H1 (cell line): ENCODE data around the gene ASB8. TPM values are rescaled to one million over a fixed set of nuclear protein-coding genes. Genes with fewer than 3 reads are reported as not detected.
A peak's percentile ranks its signal among the peaks of the same experiment; 100 is the strongest.

Source experiments
- CTCF ChIA-PET: fragments of 300-600 bp; sonication (Branson Sonifier 250); formaldehyde crosslinking; loops from one replicate; lab custom pipeline; 2021; ENCODE audit not compliant: partially characterized antibody; lab: Charles Lee
- POLR2A ChIA-PET: fragments of 300-600 bp; sonication (Branson Sonifier 250); formaldehyde crosslinking; loops from one replicate; lab custom pipeline; 2021; ENCODE audit warnings: inconsistent platforms; ENCODE audit not compliant: partially characterized antibody; lab: Charles Lee
- DNase-seq, 2 experiments: peaks; one replicate each; pipeline versions ENCODE4 v3.0.0 to v3.0.0-alpha.2; 2010 to 2022; ENCODE audit warnings: low spot score in 2 of 2, low read depth in 1 of 2, mixed read lengths in 1 of 2
- FAIRE-seq: peaks from 2 replicates; lab custom pipeline; 2011; peaks lifted over from hg19 to GRCh38; lab: Jason Lieb, UNC
- H2AFZ ChIP-seq: 2 replicates; pipeline ENCODE4 v1.8.1; 2012; ENCODE audit warnings: low read length, inconsistent platforms
- H2AK5ac ChIP-seq: 2 replicates; pipeline ENCODE4 v1.6.1; 2013; ENCODE audit warnings: low read depth, low read length
- H2BK120ac ChIP-seq: replicated peaks from 2 replicates; pipeline ENCODE3; 2013; ENCODE audit warnings: low read depth, low read length, inconsistent platforms
- H2BK12ac ChIP-seq: 2 replicates; pipeline ENCODE4 v1.6.1; 2013; ENCODE audit warnings: low read depth, low read length
- H2BK15ac ChIP-seq: 2 replicates; pipeline ENCODE4 v1.6.1; 2013; ENCODE audit warnings: low read length
- H2BK20ac ChIP-seq: 2 replicates; pipeline ENCODE4 v1.6.1; 2013; ENCODE audit warnings: low read length
- H2BK5ac ChIP-seq: 2 replicates; pipeline ENCODE4 v1.6.1; 2013; ENCODE audit warnings: low read depth, low read length
- H3K14ac ChIP-seq: 2 replicates; pipeline ENCODE4 v1.6.1; 2013; ENCODE audit warnings: inconsistent platforms; ENCODE audit not compliant: insufficient read length
- H3K18ac ChIP-seq: 2 replicates; pipeline ENCODE4 v1.6.1; 2013; ENCODE audit warnings: low read length; ENCODE audit errors: extremely low read depth
- H3K23ac ChIP-seq: 2 replicates; pipeline ENCODE4 v1.6.1; 2013; ENCODE audit warnings: inconsistent platforms; ENCODE audit not compliant: insufficient read length
- H3K23me2 ChIP-seq: 2 replicates; pipeline ENCODE4 v1.6.1; 2013; ENCODE audit warnings: low read depth, low read length
- H3K27ac ChIP-seq: 2 replicates; pipeline ENCODE4 v1.6.1; 2011; ENCODE audit warnings: low read depth, low read length, inconsistent platforms
- H3K27me3 ChIP-seq, 4 experiments: replicated peaks in 1 of 4; 1 replicate in 1 of 4; 2 replicates in 3 of 4; pipeline versions ENCODE4 v1.6.1 to v1.8.1; 2011 to 2013; ENCODE audit warnings: low read length in 3 of 4, mild to moderate bottlenecking in 3 of 4, inconsistent platforms in 2 of 4, mixed read lengths in 2 of 4, moderate library complexity in 1 of 4; ENCODE audit not compliant: control insufficient read depth in 3 of 4, insufficient read depth in 3 of 4; ENCODE audit errors: extremely low read depth in 1 of 4
- H3K36me3 ChIP-seq, 4 experiments: 2 replicates each; pipeline versions ENCODE4 v1.6.1 to v1.8.1; 2011 to 2013; ENCODE audit warnings: mild to moderate bottlenecking in 4 of 4, low read length in 3 of 4, moderate library complexity in 2 of 4, control low read depth in 1 of 4, inconsistent platforms in 1 of 4; ENCODE audit not compliant: insufficient read depth in 4 of 4, control insufficient read depth in 2 of 4
- H3K4ac ChIP-seq: replicated peaks from 2 replicates; pipeline ENCODE3; 2013; ENCODE audit warnings: low read length, low read depth, mixed read lengths, inconsistent platforms; ENCODE audit not compliant: insufficient read length
- H3K4me1 ChIP-seq, 4 experiments: replicated peaks in 1 of 4; 1 replicate in 1 of 4; 2 replicates in 3 of 4; pipeline versions ENCODE4 v1.6.1 to v1.8.1; 2011 to 2013; ENCODE audit warnings: low read length in 3 of 4, inconsistent platforms in 2 of 4, mixed read lengths in 1 of 4; ENCODE audit not compliant: insufficient read depth in 4 of 4, control insufficient read depth in 3 of 4
- H3K4me2 ChIP-seq, 2 experiments: 2 replicates each; pipeline versions ENCODE4 v1.6.1 to v1.8.1; 2011 to 2013; ENCODE audit warnings: low read depth in 2 of 2, low read length in 2 of 2, control low read depth in 1 of 2, inconsistent platforms in 1 of 2, mild to moderate bottlenecking in 1 of 2; ENCODE audit not compliant: insufficient read depth in 1 of 2
- H3K4me3 ChIP-seq, 4 experiments: fragments of 200-600, 300-600 bp in 1 of 4; sonication (generic), shearing (Covaris generic), sonication (Bioruptor Twin) in 1 of 4; 2 replicates each; pipeline versions ENCODE4 v1.5.1 to v1.8.1; 2011 to 2016; ENCODE audit warnings: low read length in 4 of 4, low read depth in 3 of 4, control low read depth in 2 of 4, inconsistent platforms in 2 of 4, mild to moderate bottlenecking in 2 of 4, mixed read lengths in 1 of 4, moderate library complexity in 1 of 4; ENCODE audit not compliant: insufficient read depth in 2 of 4; ENCODE audit errors: extremely low read depth in 1 of 4
- H3K56ac ChIP-seq: replicated peaks from 2 replicates; pipeline ENCODE3; 2013; ENCODE audit warnings: low read depth, mild to moderate bottlenecking, mixed read lengths, low read length, inconsistent platforms; ENCODE audit not compliant: insufficient read length
- H3K79me1 ChIP-seq: 2 replicates; pipeline ENCODE4 v1.6.1; 2013; ENCODE audit warnings: low read depth, low read length, control low read depth
- H3K79me2 ChIP-seq, 2 experiments: 2 replicates each; pipeline versions ENCODE4 v1.6.1 to v1.8.1; 2012 to 2013; ENCODE audit warnings: low read length in 2 of 2, mild to moderate bottlenecking in 2 of 2, inconsistent platforms in 1 of 2; ENCODE audit not compliant: insufficient read depth in 2 of 2, control insufficient read depth in 1 of 2
- H3K9ac ChIP-seq, 4 experiments: replicated peaks in 1 of 4; 1 replicate in 1 of 4; 2 replicates in 3 of 4; pipeline versions ENCODE4 v1.6.1 to v1.8.1; 2011 to 2013; ENCODE audit warnings: low read depth in 3 of 4, low read length in 3 of 4, control low read depth in 2 of 4, mild to moderate bottlenecking in 2 of 4, moderate library complexity in 2 of 4, inconsistent platforms in 1 of 4; ENCODE audit errors: extremely low read depth in 1 of 4
- H3K9me3 ChIP-seq, 2 experiments: 2 replicates each; pipeline versions ENCODE4 v1.6.1 to v1.8.1; 2012 to 2013; ENCODE audit warnings: mild to moderate bottlenecking in 2 of 2, moderate library complexity in 2 of 2, control low read depth in 1 of 2, inconsistent platforms in 1 of 2, low read depth in 1 of 2, low read length in 1 of 2, mixed read lengths in 1 of 2; ENCODE audit not compliant: insufficient read depth in 2 of 2
- H4K20me1 ChIP-seq, 2 experiments: replicated peaks in 1 of 2; 2 replicates each; pipeline versions ENCODE3 to v1.8.1; 2011 to 2013; ENCODE audit warnings: inconsistent platforms in 2 of 2, low read length in 2 of 2, mild to moderate bottlenecking in 1 of 2; ENCODE audit not compliant: insufficient read depth in 2 of 2, control insufficient read depth in 1 of 2
- H4K5ac ChIP-seq: 2 replicates; pipeline ENCODE4 v1.6.1; 2013; ENCODE audit warnings: low read length, low read depth, mixed read lengths, inconsistent platforms; ENCODE audit not compliant: insufficient read length
- H4K8ac ChIP-seq: 2 replicates; pipeline ENCODE4 v1.8.0; 2013; ENCODE audit warnings: mild to moderate bottlenecking, moderate library complexity, low read length, inconsistent platforms; ENCODE audit not compliant: insufficient read depth; ENCODE audit errors: extremely low read depth
- H4K91ac ChIP-seq: replicated peaks from 2 replicates; pipeline ENCODE3; 2013; ENCODE audit warnings: low read length, mixed read lengths, inconsistent platforms; ENCODE audit not compliant: insufficient read length
- HDAC6 ChIP-seq: IDR thresholded peaks from one replicate; pipeline ENCODE4 v1.7.1; 2012; ENCODE audit warnings: low read depth, mild to moderate bottlenecking, inconsistent platforms, low read length, moderate library complexity
- TEAD4 ChIP-seq: IDR thresholded peaks from 2 replicates; pipeline ENCODE4 v1.6.1; 2012; ENCODE audit warnings: low read depth, low read length, inconsistent platforms, mixed read lengths
- WGBS, 2 experiments: shearing (Covaris generic) in 1 of 2; methylation state at CpG; one replicate each; pipeline versions ENCODE4 v1.1.6 to v1.1.7; 2013 to 2015; ENCODE audit warnings: low lambda C conversion rate in 2 of 2, mixed read lengths in 2 of 2, inconsistent platforms in 1 of 2, low coverage in 1 of 2, missing lambda C conversion rate in 1 of 2; ENCODE audit not compliant: insufficient replicate concordance in 2 of 2, insufficient coverage in 1 of 2, insufficient read length in 1 of 2; ENCODE audit errors: extremely low coverage in 1 of 2, missing lambda C conversion rate in 1 of 2; 5-methylcytosine and 5-hydroxymethylcytosine counted together
- polyA plus RNA-seq, 7 experiments: library from polyadenylated mRNA; depleted of rRNA in 3 of 7; stranded (reverse) in 5 of 7; unstranded in 2 of 7; fragments of >200 nt in 5 of 7; fragments of 200-250 nt in 2 of 7; gene quantifications; 1 replicate in 5 of 7; 2 replicates in 1 of 7; 4 replicates in 1 of 7; pipeline versions ENCODE4 v1.2.1 to v1.2.3, GENCODE V29; 2011 to 2013; ENCODE audit warnings: missing spikeins in 2 of 7, mixed read lengths in 2 of 7
- total RNA-seq: library from RNA; stranded (reverse); fragmentation: NEBNext Ultra II Directional; extraction: Animal tissue kit (Norgen Biotek cat#: 25700); gene quantifications from 2 replicates; pipeline ENCODE4 v1.2.1, GENCODE V29; 2021

ASB8 gene
- total and polyA plus RNA-seq, 2 of the 8 experiments (the other 6 are each of a cell fraction or from before 2014, with no cell fraction given) = 3.8 to 8.3 TPM

GRCh38 chr12:48198672-48198971 lies 41.3 kb upstream of the ASB8 start:
- Histone ChIP-seq H3K79me1 (no peaks in the 10 kb centered on the region), H3K27me3 (peaks cover 5 to 23% (median 23%) of the 10 kb centered on the region in 4 experiments), H3K4me2 (peak overlapping the region; percentile 81 to 94), H3K23ac (no peak overlapping the region), H3K14ac (no peak overlapping the region), H3K36me3 (no peaks in the 10 kb centered on the region), H3K79me2 (no peaks in the 10 kb centered on the region), H2BK120ac (no peak overlapping the region), H4K91ac (peak overlapping the region; percentile 92), H2AFZ (peak overlapping the region; percentile 95), H4K5ac (peak overlapping the region; percentile 3), H4K8ac (peak overlapping the region; percentile 89), H3K56ac (peak overlapping the region; percentile 44), H3K27ac (peak overlapping the region; percentile 66; the same call in 1 of the 2 replicates), H2BK20ac (no peak overlapping the region), H3K18ac (peak overlapping the region; percentile 100), H2AK5ac (no peak overlapping the region), H4K20me1 (no peaks in the 10 kb centered on the region), H3K9ac (peak overlapping the region in 3 of 4 experiments; percentile 76 to 85 (median 83); a peak in 6 of 7 replicates), H3K4me1 (peaks cover 0 to 2% (median 2%) of the 10 kb centered on the region in 4 experiments; a peak in 2 of 7 replicates), H3K4ac (peak overlapping the region; percentile 73), H2BK5ac (peak overlapping the region; percentile 97), H2BK12ac (peak overlapping the region; percentile 84), H3K23me2 (peaks cover 12% of the 10 kb centered on the region), H3K4me3 (peak overlapping the region; percentile 63 to 90 (median 76)), H2BK15ac (0 out of 2 replicates have a peak overlapping the region, but pooled peaks have one; percentile 72), H3K9me3 (0 out of 4 replicates have a peak, but pooled peaks cover 0 to 4% of the 10 kb centered on the region in 2 experiments)
- ChIA-PET POLR2A (interaction anchor here (0.6 to 2.4 kb wide), 10 partner anchors 9 to 258 kb away, joined by 3 to 10 read pairs (median 4); partner anchors contain the start of genes PFKM and SENP1), CTCF (interaction anchor here (0.6 to 6.0 kb wide), 6 partner anchors 11 to 712 kb away, joined by 3 to 63 read pairs (median 10); no protein-coding TSS in a partner anchor)
- WGBS, 2 experiments = 78% methylated on average over 26 of the region's 26 CpGs; no CpG with 5 or more reads in 1 of the 2 experiments
- TF ChIP-seq HDAC6 = no peak
- peak; percentile 8; the same call in 1 of the 2 replicates for TF ChIP-seq TEAD4
- FAIRE-seq (no peak), DNase-seq (no peak)
